Sigmoid colon (tissue), 7 donors: Measurements from ENCODE around the gene ADD2. TPM values are rescaled to one million over a fixed set of nuclear protein-coding genes. Genes with fewer than 3 reads are reported as not detected.

Source experiments
- DNase-seq: peaks from one replicate; pipeline ENCODE4 v3.0.0-alpha.2; 2019
- H3K27ac ChIP-seq, 4 donors: fragments of 200-600 bp; sonication (generic); one replicate each; pipeline ENCODE4 v1.5.1; 2016 to 2019; ENCODE audit warnings: mild to moderate bottlenecking in 1 of 4
- H3K27me3 ChIP-seq, 3 donors: fragments of 200-600 bp; sonication (generic); one replicate each; pipeline ENCODE4 v1.5.1; 2019; ENCODE audit warnings: mild to moderate bottlenecking in 1 of 3
- H3K36me3 ChIP-seq, 4 donors: fragments of 200-600 bp; sonication (generic); one replicate each; pipeline ENCODE4 v1.5.1; 2016 to 2019
- H3K4me1 ChIP-seq, 4 donors: fragments of 200-600 bp; sonication (generic); one replicate each; pipeline ENCODE4 v1.5.1; 2017 to 2019
- H3K4me3 ChIP-seq, 4 donors: fragments of 200-600 bp; sonication (generic); one replicate each; pipeline ENCODE4 v1.5.1; 2017 to 2019; ENCODE audit warnings: mild to moderate bottlenecking in 2 of 4, moderate library complexity in 1 of 4
- H3K9me3 ChIP-seq, 4 donors: fragments of 200-600 bp in 3 of 4; sonication (generic) in 3 of 4; one replicate each; pipeline versions ENCODE4 v1.5.1 to v1.6.1; 2013 to 2019
- CTCF ChIP-seq, 4 experiments: fragments of 450-650 bp in 3 of 4; fragments of 200-600 bp in 1 of 4; IDR thresholded peaks; one replicate each; pipeline ENCODE4 v1.5.1; 2016 to 2019; ENCODE audit warnings: antibody characterized with exemption in 4 of 4, mild to moderate bottlenecking in 3 of 4, moderate library complexity in 2 of 4
- EP300 ChIP-seq, 4 donors: sonication (generic); formaldehyde crosslinking; IDR thresholded peaks; one replicate each; pipeline ENCODE4 v1.6.1; 2017; ENCODE audit warnings: antibody characterized with exemption in 4 of 4
- POLR2A ChIP-seq, 2 donors: fragments of 450-650 bp; IDR thresholded peaks; one replicate each; pipeline ENCODE4 v1.6.1; 2016; ENCODE audit warnings: antibody characterized with exemption in 2 of 2, mild to moderate bottlenecking in 2 of 2, moderate library complexity in 2 of 2
- POLR2AphosphoS5 ChIP-seq, 4 donors: sonication (generic); formaldehyde crosslinking; IDR thresholded peaks; one replicate each; pipeline ENCODE4 v1.6.1; 2017; ENCODE audit warnings: antibody characterized with exemption in 4 of 4
- WGBS, 2 donors: extraction: QIAGEN DNeasy Blood & Tissue Kit; methylation state at CpG; one replicate each; pipeline ENCODE4 v1.1.7; 2013; 5-methylcytosine and 5-hydroxymethylcytosine counted together
- intact Hi-C: fragments of 100-400 bp; cut with DNase I; formaldehyde crosslinking; loops from one replicate; pipeline ENCODE4 v1.15.1; 2023
- polyA plus RNA-seq, 3 donors: library from polyadenylated mRNA; stranded (reverse); fragments of 200-250 nt; gene quantifications; one replicate each; pipeline ENCODE4 v1.2.3, GENCODE V29; 2013
- total RNA-seq, 4 donors: library from RNA; depleted of rRNA; stranded (reverse); fragments of >200 nt; gene quantifications; one replicate each; pipeline ENCODE4 v1.1.0, GENCODE V29; 2016
- donor health status: healthy with polysubstance abuse.
- donor health status: Bipolar disorder and iron deficiency.
- donor health status: healthy.

The ADD2 gene
- total and polyA plus RNA-seq, 7 donors, result under 0.01 to 5.8 (median 3.2) TPM; not detected in 1

DNA sequence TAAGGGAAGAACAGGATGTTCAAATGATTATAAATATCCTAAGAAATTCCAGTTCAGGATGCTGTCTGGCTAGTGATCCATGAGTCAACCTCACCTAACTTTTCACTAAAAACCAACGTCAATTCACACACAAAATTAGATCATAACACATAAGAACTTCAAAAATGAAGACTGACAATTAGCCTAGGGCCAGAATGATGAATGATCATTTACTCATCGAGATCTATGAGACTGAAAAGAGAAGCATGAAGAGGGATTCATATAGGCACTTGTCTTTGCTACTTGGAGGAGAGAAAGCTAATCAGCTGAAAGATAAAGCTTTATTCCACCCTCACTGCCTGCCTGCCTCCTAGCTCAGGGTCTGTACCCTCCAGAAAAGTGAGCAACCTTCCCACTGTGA lies 29.8 kb downstream of the ADD2 start:
- no peak for TF ChIP-seq EP300 (IDR thresholded peaks at IDR 0.05)
- TF ChIP-seq POLR2AphosphoS5 (IDR thresholded peaks at IDR 0.05), result no peak
- TF ChIP-seq CTCF (IDR thresholded peaks at IDR 0.05), result no peak
- no peak for TF ChIP-seq POLR2A (IDR thresholded peaks at IDR 0.05)
- H3K27ac ChIP-seq, result no peak overlapping the region
- WGBS, 2 donors, result 63 to 74% methylated on average over 2 of the region's 2 CpGs
- no peaks in the 10 kb centered on the region for H3K4me1 ChIP-seq
- H3K9me3 ChIP-seq, result peaks cover 0 to 4% (median 0%) of the 10 kb centered on the region in 4 donors
- no peak overlapping the region for H3K4me3 ChIP-seq
- no peaks in the 10 kb centered on the region for H3K36me3 ChIP-seq
- intact Hi-C loops, result no loop called here
- DNase-seq, result no peak
- peaks cover 0 to 8% (median 0%) of the 10 kb centered on the region in 3 donors for H3K27me3 ChIP-seq

DNA sequence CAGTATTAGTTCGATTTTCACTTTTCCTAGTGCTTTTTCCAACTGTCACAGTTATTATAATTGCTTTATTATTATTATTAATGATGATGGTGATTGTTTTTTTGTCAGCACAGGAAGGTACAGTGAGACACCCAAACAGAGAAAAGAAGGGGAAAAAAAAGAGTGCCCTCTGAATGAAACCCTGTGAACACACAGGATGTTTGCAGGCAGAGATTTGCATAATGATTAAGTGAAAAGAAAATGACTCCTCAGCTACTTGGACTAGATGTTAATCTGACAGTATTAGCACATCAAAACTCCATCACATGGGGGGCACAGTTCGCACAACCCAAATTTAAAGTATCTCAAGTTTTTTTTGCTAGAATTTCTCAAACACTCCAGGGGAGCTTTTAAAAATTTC lies 32.9 kb downstream of the ADD2 start:
- no peak for DNase-seq
- TF ChIP-seq POLR2A (IDR thresholded peaks at IDR 0.05), result no peak
- no peak for TF ChIP-seq EP300 (IDR thresholded peaks at IDR 0.05)
- TF ChIP-seq CTCF (IDR thresholded peaks at IDR 0.05), result no peak
- TF ChIP-seq POLR2AphosphoS5 (IDR thresholded peaks at IDR 0.05), result no peak
- Histone ChIP-seq H3K27me3 (peaks cover 0 to 8% (median 0%) of the 10 kb centered on the region in 3 donors), H3K9me3 (peaks cover 0 to 2% (median 0%) of the 10 kb centered on the region in 4 donors), H3K36me3 (no peaks in the 10 kb centered on the region), H3K27ac (no peak overlapping the region), H3K4me1 (no peaks in the 10 kb centered on the region), H3K4me3 (no peak overlapping the region)
- intact Hi-C loops, result no loop called here
- 58 to 71% methylated on average over 2 of the region's 2 CpGs for WGBS, 2 donors

- DNase-seq, result no peak
- no peak overlapping the region for H3K27ac ChIP-seq
- intact Hi-C loops, result no loop called here
- peaks cover 0 to 8% (median 0%) of the 10 kb centered on the region in 3 donors for H3K27me3 ChIP-seq
- H3K36me3 ChIP-seq, result no peaks in the 10 kb centered on the region
- no peaks in the 10 kb centered on the region for H3K9me3 ChIP-seq
- no peak overlapping the region for H3K4me3 ChIP-seq
- 56 to 60% methylated on average over 7 of the region's 7 CpGs for WGBS, 2 donors
- no peaks in the 10 kb centered on the region for H3K4me1 ChIP-seq
- TF ChIP-seq POLR2A (IDR thresholded peaks at IDR 0.05) (no peak), CTCF (IDR thresholded peaks at IDR 0.05) (no peak), POLR2AphosphoS5 (IDR thresholded peaks at IDR 0.05) (no peak)
Observed at GRCh38 chr2:70733646-70734180, 34.3 kb downstream of the ADD2 start.

DNA sequence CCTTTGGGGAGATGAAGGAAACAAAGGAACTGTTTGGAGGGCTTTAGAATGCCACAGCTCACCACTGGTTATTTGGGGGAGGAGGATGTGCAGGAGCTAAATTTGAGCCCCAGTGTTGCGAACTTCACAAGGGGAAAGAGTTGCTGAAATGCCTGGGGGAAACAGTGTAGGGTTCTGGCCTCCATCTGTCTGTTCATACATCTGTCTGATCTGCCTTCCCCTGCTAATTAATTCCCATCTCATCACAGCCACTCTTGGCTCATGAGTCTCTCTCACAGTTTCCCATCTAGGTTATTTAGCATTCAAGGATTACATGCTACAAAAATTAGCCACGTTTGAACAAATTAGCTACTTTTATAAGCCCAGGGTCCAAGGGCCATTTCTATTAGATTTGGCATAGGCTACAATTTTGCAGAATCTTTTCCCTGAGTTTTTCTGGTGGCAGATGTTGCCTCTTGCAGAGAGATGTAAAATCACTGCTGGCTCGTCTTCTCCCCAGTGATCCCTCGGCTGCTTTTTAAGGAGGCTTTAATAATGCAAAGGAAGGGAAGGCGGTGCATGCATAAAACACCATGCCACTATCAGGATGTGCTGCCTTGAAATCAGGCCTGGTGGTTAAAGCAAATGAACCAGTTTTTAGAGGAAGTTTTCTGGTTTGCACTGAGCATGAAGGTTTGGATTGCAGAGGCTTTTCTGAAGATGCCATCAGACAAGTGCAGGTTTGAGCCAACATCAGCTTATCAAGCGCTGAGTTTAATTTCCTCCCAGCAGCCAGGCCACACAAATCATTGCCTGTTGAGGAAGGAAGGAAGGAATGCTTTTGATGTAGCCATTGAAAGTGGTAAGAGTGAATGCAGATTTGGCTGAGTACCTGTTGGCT lies 35.0 kb downstream of the ADD2 start:
- Histone ChIP-seq H3K9me3 (no peaks in the 10 kb centered on the region), H3K27ac (no peak overlapping the region), H3K4me3 (no peak overlapping the region), H3K4me1 (no peaks in the 10 kb centered on the region), H3K36me3 (no peaks in the 10 kb centered on the region), H3K27me3 (peaks cover 0 to 8% (median 0%) of the 10 kb centered on the region in 3 donors)
- WGBS, 2 donors, result 58 to 63% methylated on average over 6 of the region's 6 CpGs
- DNase-seq, result no peak
- TF ChIP-seq CTCF (IDR thresholded peaks at IDR 0.05) (no peak), POLR2A (IDR thresholded peaks at IDR 0.05) (no peak), POLR2AphosphoS5 (IDR thresholded peaks at IDR 0.05) (no peak), EP300 (IDR thresholded peaks at IDR 0.05) (no peak)
- intact Hi-C loops, result no loop called here
